Lung (tissue), 12 donors: Measurements from ENCODE around the gene FMO5. TPM values are rescaled to one million over a fixed set of nuclear protein-coding genes. Genes with fewer than 3 reads are reported as not detected.
A peak's percentile ranks its signal among the peaks of the same experiment; 100 is the strongest.
"Not testable (repeated sequence)": the region's sequence is repeated elsewhere in the genome, so short reads cannot be mapped to it uniquely, and the experiment has no call there.

ENCODE experiments used
- ATAC-seq: fragments of 200-7000 bp; cut with Tn5 transposase; one replicate; pipeline ENCODE4 v1.9.1; 2020; ENCODE audit warnings: moderate number of reproducible peaks; ENCODE audit not compliant: insufficient read depth, low FRiP score
- DNase-seq, 3 donors: peaks; one replicate each; pipeline ENCODE4 v3.0.0-alpha.2; 2013 to 2017
- H3K27ac ChIP-seq, 2 donors: one replicate each; pipeline ENCODE4 v1.5.1; 2013; ENCODE audit warnings: mild to moderate bottlenecking in 2 of 2, moderate library complexity in 2 of 2, control low read depth in 1 of 2, inconsistent platforms in 1 of 2, low read depth in 1 of 2, low read length in 1 of 2
- H3K27me3 ChIP-seq, 3 donors: one replicate each; pipeline ENCODE4 v1.5.1; 2013; ENCODE audit warnings: low read length in 2 of 3; ENCODE audit not compliant: control insufficient read depth in 3 of 3, insufficient read depth in 3 of 3
- H3K36me3 ChIP-seq, 4 donors: one replicate each; pipeline ENCODE4 v1.5.1; 2013; ENCODE audit warnings: low read length in 4 of 4, mild to moderate bottlenecking in 1 of 4, moderate library complexity in 1 of 4; ENCODE audit not compliant: control insufficient read depth in 4 of 4, insufficient read depth in 4 of 4
- H3K4me1 ChIP-seq, 5 donors: one replicate each; pipeline ENCODE4 v1.5.1; 2013; ENCODE audit warnings: low read length in 5 of 5, mild to moderate bottlenecking in 2 of 5, moderate library complexity in 1 of 5; ENCODE audit not compliant: control insufficient read depth in 5 of 5, insufficient read depth in 5 of 5
- H3K4me3 ChIP-seq: one replicate; pipeline ENCODE4 v1.5.1; 2013; ENCODE audit warnings: mild to moderate bottlenecking, control low read depth, moderate library complexity
- H3K9ac ChIP-seq, 2 donors: one replicate each; pipeline ENCODE4 v1.5.1; 2013; ENCODE audit warnings: low read length in 2 of 2, control low read depth in 1 of 2; ENCODE audit not compliant: insufficient read depth in 1 of 2
- H3K9me3 ChIP-seq, 4 donors: one replicate each; pipeline ENCODE4 v1.5.1; 2013; ENCODE audit warnings: low read length in 3 of 4, mild to moderate bottlenecking in 1 of 4, moderate library complexity in 1 of 4; ENCODE audit not compliant: control insufficient read depth in 4 of 4, insufficient read depth in 3 of 4
- CTCF ChIP-seq: IDR thresholded peaks from 2 replicates; pipeline ENCODE4 v1.5.1; 2012; ENCODE audit warnings: mild to moderate bottlenecking; ENCODE audit errors: control extremely low read depth, extremely low read depth
- WGBS, 2 donors: extraction: QIAGEN DNeasy Blood & Tissue Kit; methylation state at CpG; one replicate each; pipeline ENCODE4 v1.1.7; 2013; 5-methylcytosine and 5-hydroxymethylcytosine counted together
- polyA plus RNA-seq, 2 donors: library from polyadenylated mRNA; stranded (reverse); fragments of 200-250 nt; gene quantifications; one replicate each; pipeline ENCODE4 v1.2.1, GENCODE V29; 2013
- total RNA-seq, 2 donors: library from RNA; depleted of rRNA in 1 of 2; stranded (reverse); fragments of >200 nt in 1 of 2; gene quantifications; one replicate each; pipeline ENCODE4 v1.2.1, GENCODE V29; 2014 to 2021
- donor health status: control.
- donor health status: control.
- donor health status: Bipolar disorder and iron deficiency.
- donor health status: healthy.
- donor health status: DM: yes; HTN: yes; CAD: no.

Gene FMO5
- total and polyA plus RNA-seq, 4 donors = 10.4 to 78.6 (median 28.2) TPM

- ATAC-seq (no peak), DNase-seq (no peak)
- peaks cover 17 to 63% (median 41%) of the 10 kb centered on the region in 4 donors for H3K36me3 ChIP-seq
- no peaks in the 10 kb centered on the region for H3K27me3 ChIP-seq
- peaks cover 0 to 4% (median 0%) of the 10 kb centered on the region in 5 donors for H3K4me1 ChIP-seq
- H3K4me3 ChIP-seq = no peak overlapping the region
- no peak for TF ChIP-seq CTCF
- no peak overlapping the region for H3K27ac ChIP-seq
- H3K9me3 ChIP-seq = no peaks in the 10 kb centered on the region
- H3K9ac ChIP-seq = no peak overlapping the region
Observed at GRCh38 chr1:147162093-147162492, 63.0 kb downstream of the FMO5 start.

- 98 to 99% methylated on average over 2 of the region's 2 CpGs for WGBS, 2 donors
- H3K36me3 ChIP-seq = peaks cover 14 to 52% (median 37%) of the 10 kb centered on the region in 4 donors
- not testable (repeated sequence) for H3K4me1 ChIP-seq, DNase-seq, H3K4me3 ChIP-seq, ATAC-seq, H3K27me3 ChIP-seq, H3K27ac ChIP-seq, H3K9ac ChIP-seq, H3K9me3 ChIP-seq
Observed at GRCh38 chr1:147157116-147157515, 68.0 kb downstream of the FMO5 start.

- no peak for TF ChIP-seq CTCF
- Histone ChIP-seq H3K9me3 (no peaks in the 10 kb centered on the region), H3K9ac (no peak overlapping the region), H3K36me3 (peaks cover 14 to 51% (median 36%) of the 10 kb centered on the region in 4 donors), H3K27ac (no peak overlapping the region), H3K4me1 (no peaks in the 10 kb centered on the region), H3K27me3 (no peaks in the 10 kb centered on the region), H3K4me3 (no peak overlapping the region)
- ATAC-seq (no peak), DNase-seq (peak in 2 of 3 donors; percentile 37 to 57)
- 88 to 90% methylated on average over 3 of the region's 3 CpGs for WGBS, 2 donors
Observed at GRCh38 chr1:147156642-147157041, 68.5 kb downstream of the FMO5 start.

GRCh38 chr1:147152772-147153171 is 72.4 kb downstream of the FMO5 start:
- Histone ChIP-seq H3K9me3 (no peaks in the 10 kb centered on the region), H3K9ac (no peak overlapping the region), H3K36me3 (peaks cover 2 to 23% (median 7%) of the 10 kb centered on the region in 4 donors), H3K27ac (no peak overlapping the region), H3K4me3 (no peak overlapping the region), H3K4me1 (no peaks in the 10 kb centered on the region), H3K27me3 (no peaks in the 10 kb centered on the region)
- WGBS, 2 donors = 90 to 91% methylated on average over 3 of the region's 3 CpGs
- no peak for TF ChIP-seq CTCF
- no peak for DNase-seq
- no peak for ATAC-seq
